Glutamatergic neuron (in vitro differentiated cells): ENCODE data around the gene LRCH2. TPM values are rescaled to one million over a fixed set of nuclear protein-coding genes. Genes with fewer than 3 reads are reported as not detected.
"Not testable (repeated sequence)": the region's sequence is repeated elsewhere in the genome, so short reads cannot be mapped to it uniquely, and the experiment has no call there.

Experiments
- DNase-seq: peaks from one replicate; pipeline ENCODE4 v3.0.0; 2022
- H3K27ac Mint-ChIP-seq: one replicate; pipeline ENCODE4 v1.8.0; 2020; ENCODE audit warnings: mild to moderate bottlenecking, mixed read lengths, inconsistent platforms; ENCODE audit not compliant: unreplicated experiment
- H3K27me3 Mint-ChIP-seq: one replicate; pipeline ENCODE4 v1.8.0; 2020; ENCODE audit warnings: mild to moderate bottlenecking, moderate library complexity, mixed read lengths, inconsistent platforms; ENCODE audit not compliant: unreplicated experiment
- H3K36me3 Mint-ChIP-seq: one replicate; pipeline ENCODE4 v1.8.0; 2020; ENCODE audit warnings: mild to moderate bottlenecking, mixed read lengths, inconsistent platforms; ENCODE audit not compliant: unreplicated experiment
- H3K4me1 Mint-ChIP-seq: one replicate; pipeline ENCODE4 v1.8.0; 2020; ENCODE audit warnings: mild to moderate bottlenecking, low read depth, mixed read lengths, inconsistent platforms; ENCODE audit not compliant: unreplicated experiment
- H3K4me3 Mint-ChIP-seq: one replicate; pipeline ENCODE4 v1.8.0; 2020; ENCODE audit warnings: mild to moderate bottlenecking, mixed read lengths, inconsistent platforms; ENCODE audit not compliant: unreplicated experiment
- H3K9me3 Mint-ChIP-seq: one replicate; pipeline ENCODE4 v1.8.0; 2020; ENCODE audit warnings: mild to moderate bottlenecking, moderate library complexity, mixed read lengths, inconsistent platforms; ENCODE audit not compliant: unreplicated experiment
- CTCF ChIP-seq: fragments of 200-600 bp; sonication (generic); IDR thresholded peaks from one replicate; pipeline ENCODE4 v1.5.0; 2021; ENCODE audit not compliant: partially characterized antibody, unreplicated experiment
- total RNA-seq: library from RNA; stranded (reverse); fragmentation: NEBNext Ultra II Directional; extraction: Animal tissue kit (Norgen Biotek cat#: 25700); gene quantifications from one replicate; pipeline ENCODE4 v1.2.1, GENCODE V29; 2021; ENCODE audit not compliant: unreplicated experiment

LRCH2 gene
- total RNA-seq, 1 donor from 2014 or later = 24.2 TPM

GRCh38 chrX:115214151-115214550 is 19.7 kb downstream of the LRCH2 start:
- peaks cover 8% of the 10 kb centered on the region for H3K9me3 Mint-ChIP-seq
- peak; percentile 29 for DNase-seq
- H3K4me3 Mint-ChIP-seq = peak overlapping the region; percentile 83
- H3K36me3 Mint-ChIP-seq = no peaks in the 10 kb centered on the region
- H3K27ac Mint-ChIP-seq = peak overlapping the region; percentile 99
- no peak for TF ChIP-seq CTCF
- peaks cover 24% of the 10 kb centered on the region for H3K4me1 Mint-ChIP-seq
- peaks cover 5% of the 10 kb centered on the region for H3K27me3 Mint-ChIP-seq

GRCh38 chrX:115209547-115209946 is 24.3 kb downstream of the LRCH2 start:
- H3K4me3 Mint-ChIP-seq, H3K9me3 Mint-ChIP-seq, DNase-seq, H3K36me3 Mint-ChIP-seq, H3K27ac Mint-ChIP-seq, H3K27me3 Mint-ChIP-seq: not testable (repeated sequence)
- H3K4me1 Mint-ChIP-seq = peaks cover 11% of the 10 kb centered on the region

- Mint-ChIP-seq H3K27me3 (no peaks in the 10 kb centered on the region), H3K36me3 (peaks cover 7% of the 10 kb centered on the region)
- no peak for TF ChIP-seq CTCF
Observed at GRCh38 chrX:115204040-115204439, 29.9 kb downstream of the LRCH2 start.

GRCh38 chrX:115192244-115192700 is 41.6 kb downstream of the LRCH2 start:
- no peak overlapping the region for H3K27ac Mint-ChIP-seq
- H3K4me1 Mint-ChIP-seq = peaks cover 5% of the 10 kb centered on the region
- TF ChIP-seq CTCF = no peak
- H3K4me3 Mint-ChIP-seq = no peak overlapping the region
- H3K36me3 Mint-ChIP-seq = no peaks in the 10 kb centered on the region
- no peak for DNase-seq
- peaks cover 2% of the 10 kb centered on the region for H3K9me3 Mint-ChIP-seq
- H3K27me3 Mint-ChIP-seq = peaks cover 3% of the 10 kb centered on the region

More at GRCh38 chrX:115204040-115204439, 29.9 kb downstream of the LRCH2 start:
- Mint-ChIP-seq H3K27ac (no peak overlapping the region), H3K4me3 (no peak overlapping the region), H3K4me1 (no peaks in the 10 kb centered on the region), H3K9me3 (peaks cover 4% of the 10 kb centered on the region)
- no peak for DNase-seq

GRCh38 chrX:115191490-115192243 is 42.2 kb downstream of the LRCH2 start:
- Mint-ChIP-seq H3K4me1 (peaks cover 5% of the 10 kb centered on the region), H3K9me3 (peaks cover 2% of the 10 kb centered on the region), H3K27me3 (peaks cover 3% of the 10 kb centered on the region), H3K27ac (no peak overlapping the region), H3K4me3 (no peak overlapping the region), H3K36me3 (no peaks in the 10 kb centered on the region)
- no peak for DNase-seq
- TF ChIP-seq CTCF = no peak
